Activated T-cell treated with anti-CD3 and anti-CD28 coated beads, Interleukin-2, amount 50 U/mL, for 72 hours (primary cell): ENCODE data around the gene ABCG8. TPM values are rescaled to one million over a fixed set of nuclear protein-coding genes. Genes with fewer than 3 reads are reported as not detected.

Source experiments
- ATAC-seq, 2 donors: fragments of 150-1000 bp; cut with Tn5 transposase; replicated peaks in 1 of 2; 2 replicates each; pipeline ENCODE4 v1.10.0; 2021; ENCODE audit warnings: moderate library complexity in 2 of 2, mild to moderate bottlenecking in 1 of 2
- DNase-seq, 2 donors: peaks; one replicate each; pipeline ENCODE4 v3.0.0; 2021 to 2022; ENCODE audit warnings: mixed read lengths in 1 of 2
- H3K27ac Mint-ChIP-seq: one replicate; pipeline ENCODE4 v1.8.0; 2022; ENCODE audit warnings: mild to moderate bottlenecking, moderate library complexity, mixed read lengths
- H3K27me3 Mint-ChIP-seq: one replicate; pipeline ENCODE4 v1.8.0; 2022; ENCODE audit warnings: low read depth, mixed read lengths
- H3K36me3 Mint-ChIP-seq, 2 donors: one replicate each; pipeline ENCODE4 v1.8.0; 2022; ENCODE audit warnings: mixed read lengths in 2 of 2, mild to moderate bottlenecking in 1 of 2; ENCODE audit not compliant: insufficient read depth in 2 of 2
- H3K4me1 Mint-ChIP-seq: one replicate; pipeline ENCODE4 v1.8.0; 2022; ENCODE audit warnings: low read depth, mixed read lengths
- H3K4me3 Mint-ChIP-seq, 2 donors: one replicate each; pipeline ENCODE4 v1.8.0; 2022; ENCODE audit warnings: mild to moderate bottlenecking in 2 of 2, mixed read lengths in 2 of 2, moderate library complexity in 2 of 2
- H3K9me3 Mint-ChIP-seq, 2 donors: one replicate each; pipeline ENCODE4 v1.8.0; 2022; ENCODE audit warnings: mixed read lengths in 2 of 2
- total RNA-seq, 2 donors: library from RNA; stranded (reverse); gene quantifications; one replicate each; pipeline ENCODE4 v1.2.3, GENCODE V29; 2022

Gene ABCG8
- total RNA-seq, 2 donors from 2014 or later = not detected

- Mint-ChIP-seq H3K4me1 (no peaks in the 10 kb centered on the region), H3K36me3 (peaks cover 2% of the 10 kb centered on the region in 2 donors), H3K27ac (no peak overlapping the region), H3K27me3 (no peaks in the 10 kb centered on the region), H3K4me3 (no peak overlapping the region), H3K9me3 (peaks cover 1 to 3% of the 10 kb centered on the region in 2 donors)
- no peak for DNase-seq
- ATAC-seq = no peak
These were observed 26.8 kb upstream of the ABCG8 start for GRCh38 chr2:43812006-43812405.

- H3K27ac Mint-ChIP-seq = no peak overlapping the region
- H3K36me3 Mint-ChIP-seq = peaks cover 0 to 2% of the 10 kb centered on the region in 2 donors
- peaks cover 1 to 3% of the 10 kb centered on the region in 2 donors for H3K9me3 Mint-ChIP-seq
- H3K27me3 Mint-ChIP-seq = no peaks in the 10 kb centered on the region
- DNase-seq (no peak), ATAC-seq (no peak)
- H3K4me1 Mint-ChIP-seq = no peaks in the 10 kb centered on the region
- H3K4me3 Mint-ChIP-seq = no peak overlapping the region
These were observed 25.8 kb upstream of the ABCG8 start for GRCh38 chr2:43812947-43813346.

- H3K27me3 Mint-ChIP-seq = no peaks in the 10 kb centered on the region
- DNase-seq = no peak
- no peak overlapping the region for H3K4me3 Mint-ChIP-seq
- H3K9me3 Mint-ChIP-seq = peaks cover 1 to 3% of the 10 kb centered on the region in 2 donors
- no peak for ATAC-seq
- H3K4me1 Mint-ChIP-seq = peaks cover 8% of the 10 kb centered on the region
- peaks cover 0 to 2% of the 10 kb centered on the region in 2 donors for H3K36me3 Mint-ChIP-seq
- no peak overlapping the region for H3K27ac Mint-ChIP-seq
These were observed 24.1 kb upstream of the ABCG8 start for GRCh38 chr2:43814711-43815110.

GRCh38 chr2:43818761-43819160 lies 20.0 kb upstream of the ABCG8 start:
- DNase-seq (peak; percentile 21 to 27), ATAC-seq (peak; percentile 51 to 74)
- Mint-ChIP-seq H3K4me1 (peaks cover 8% of the 10 kb centered on the region), H3K27ac (no peak overlapping the region), H3K27me3 (peaks cover 31% of the 10 kb centered on the region), H3K36me3 (peaks cover 0 to 2% of the 10 kb centered on the region in 2 donors), H3K9me3 (peaks cover 1 to 3% of the 10 kb centered on the region in 2 donors), H3K4me3 (peak overlapping the region in 1 of 2 donors; percentile 18)

GRCh38 chr2:43819491-43820163 lies 19.1 kb upstream of the ABCG8 start:
- Mint-ChIP-seq H3K27ac (no peak overlapping the region), H3K4me1 (peaks cover 8% of the 10 kb centered on the region), H3K36me3 (peaks cover 0 to 2% of the 10 kb centered on the region in 2 donors), H3K27me3 (peaks cover 40% of the 10 kb centered on the region), H3K9me3 (peaks cover 1 to 3% of the 10 kb centered on the region in 2 donors), H3K4me3 (no peak overlapping the region)
- no peak for ATAC-seq
- no peak for DNase-seq

GRCh38 chr2:43822839-43823238 lies 15.9 kb upstream of the ABCG8 start:
- H3K4me3 Mint-ChIP-seq = no peak overlapping the region
- peaks cover 42% of the 10 kb centered on the region for H3K27me3 Mint-ChIP-seq
- no peak overlapping the region for H3K27ac Mint-ChIP-seq
- H3K9me3 Mint-ChIP-seq = no peaks in the 10 kb centered on the region
- no peaks in the 10 kb centered on the region for H3K36me3 Mint-ChIP-seq
- DNase-seq (no peak), ATAC-seq (no peak)
- H3K4me1 Mint-ChIP-seq = peaks cover 8% of the 10 kb centered on the region

- no peaks in the 10 kb centered on the region for H3K36me3 Mint-ChIP-seq
- DNase-seq (no peak), ATAC-seq (no peak)
- no peaks in the 10 kb centered on the region for H3K9me3 Mint-ChIP-seq
- H3K27me3 Mint-ChIP-seq = peaks cover 42% of the 10 kb centered on the region
- H3K4me3 Mint-ChIP-seq = no peak overlapping the region
- peaks cover 4% of the 10 kb centered on the region for H3K4me1 Mint-ChIP-seq
- H3K27ac Mint-ChIP-seq = no peak overlapping the region
These were observed 15.0 kb upstream of the ABCG8 start for GRCh38 chr2:43823751-43824150.

GRCh38 chr2:43824512-43824911 lies 14.3 kb upstream of the ABCG8 start:
- Mint-ChIP-seq H3K36me3 (no peaks in the 10 kb centered on the region), H3K27ac (no peak overlapping the region), H3K4me3 (no peak overlapping the region), H3K27me3 (peaks cover 48% of the 10 kb centered on the region), H3K4me1 (no peaks in the 10 kb centered on the region), H3K9me3 (no peaks in the 10 kb centered on the region)
- ATAC-seq (no peak), DNase-seq (no peak)

GRCh38 chr2:43824951-43825493 lies 13.7 kb upstream of the ABCG8 start:
- H3K36me3 Mint-ChIP-seq = no peaks in the 10 kb centered on the region
- H3K4me3 Mint-ChIP-seq = no peak overlapping the region
- no peak for DNase-seq
- ATAC-seq = no peak
- H3K27me3 Mint-ChIP-seq = peaks cover 53% of the 10 kb centered on the region
- no peak overlapping the region for H3K27ac Mint-ChIP-seq
- no peaks in the 10 kb centered on the region for H3K4me1 Mint-ChIP-seq
- H3K9me3 Mint-ChIP-seq = no peaks in the 10 kb centered on the region

GRCh38 chr2:43825841-43826240 lies 12.9 kb upstream of the ABCG8 start:
- no peaks in the 10 kb centered on the region for H3K36me3 Mint-ChIP-seq
- DNase-seq = no peak
- no peak overlapping the region for H3K4me3 Mint-ChIP-seq
- no peak overlapping the region for H3K27ac Mint-ChIP-seq
- peaks cover 54% of the 10 kb centered on the region for H3K27me3 Mint-ChIP-seq
- no peaks in the 10 kb centered on the region for H3K9me3 Mint-ChIP-seq
- no peak for ATAC-seq
- H3K4me1 Mint-ChIP-seq = no peaks in the 10 kb centered on the region

- H3K36me3 Mint-ChIP-seq = peaks cover 0 to 1% of the 10 kb centered on the region in 2 donors
- peaks cover 52% of the 10 kb centered on the region for H3K27me3 Mint-ChIP-seq
These were observed 12.2 kb upstream of the ABCG8 start for GRCh38 chr2:43826305-43827250.

GRCh38 chr2:43831543-43832294 lies 7.1 kb upstream of the ABCG8 start:
- Mint-ChIP-seq H3K9me3 (no peaks in the 10 kb centered on the region), H3K27me3 (peaks cover 40% of the 10 kb centered on the region), H3K4me3 (peak overlapping the region; percentile 25 to 80), H3K4me1 (peaks cover 5% of the 10 kb centered on the region), H3K36me3 (peaks cover 0 to 1% of the 10 kb centered on the region in 2 donors), H3K27ac (no peak overlapping the region)
- ATAC-seq = peak in 1 of 2 donors; percentile 33
- DNase-seq = no peak

More at GRCh38 chr2:43826305-43827250, 12.2 kb upstream of the ABCG8 start:
- Mint-ChIP-seq H3K27ac (no peak overlapping the region), H3K4me1 (peaks cover 4% of the 10 kb centered on the region), H3K9me3 (no peaks in the 10 kb centered on the region), H3K4me3 (no peak overlapping the region)
- ATAC-seq (no peak), DNase-seq (no peak)
